OCI-LY7 (cell line): Measurements from ENCODE around the gene PSEN1. TPM values are rescaled to one million over a fixed set of nuclear protein-coding genes. Genes with fewer than 3 reads are reported as not detected.

Source experiments
- BruUV-seq: library from RNA; stranded (reverse); fragments of 400-500 nt; replicated peaks from 2 replicates; lab custom pipeline; 2021; lab: Mats Ljungman, UMichigan
- CTCF ChIA-PET: fragments of 300-600 bp; sonication (Branson Sonifier 250); formaldehyde crosslinking; loops from one replicate; lab custom pipeline; 2022; ENCODE audit warnings: antibody characterized with exemption; ENCODE audit not compliant: unreplicated experiment; lab: Charles Lee
- POLR2A ChIA-PET: fragments of 300-600 bp; sonication (Branson Sonifier 250); formaldehyde crosslinking; loops from one replicate; lab custom pipeline; 2022; ENCODE audit warnings: antibody characterized with exemption; lab: Charles Lee
- DNase-seq: peaks from one replicate; pipeline ENCODE4 v3.0.0-alpha.2; 2015; ENCODE audit warnings: low spot score
- H2AFZ ChIP-seq: fragments of 200-600 bp; sonication (generic), shearing (Covaris generic); 2 replicates; pipeline ENCODE4 v1.6.1; 2014; ENCODE audit warnings: mild to moderate bottlenecking, antibody characterized with exemption, low read length, moderate library complexity
- H3K27ac ChIP-seq: fragments of 200-600 bp; sonication (generic); 2 replicates; pipeline ENCODE4 v1.5.1; 2014; ENCODE audit warnings: mixed run types, low read depth, mild to moderate bottlenecking, moderate library complexity, low read length, inconsistent platforms; ENCODE audit not compliant: poor library complexity, severe bottlenecking
- H3K36me3 ChIP-seq: fragments of 200-600 bp; sonication (generic); 2 replicates; pipeline ENCODE4 v1.6.1; 2014; ENCODE audit warnings: mild to moderate bottlenecking, antibody characterized with exemption, low read length, moderate library complexity, mixed read lengths; ENCODE audit not compliant: insufficient read depth
- H3K4me1 ChIP-seq: fragments of 200-600 bp; sonication (generic); 2 replicates; pipeline ENCODE4 v1.5.1; 2014; ENCODE audit warnings: mild to moderate bottlenecking, low read length; ENCODE audit not compliant: insufficient read depth, poor library complexity, severe bottlenecking
- H3K4me2 ChIP-seq: fragments of 200-600 bp; sonication (generic); 2 replicates; pipeline ENCODE4 v1.6.1; 2014; ENCODE audit warnings: mild to moderate bottlenecking, low read length
- H3K4me3 ChIP-seq: fragments of 200-600 bp; sonication (generic); 2 replicates; pipeline ENCODE4 v1.5.1; 2014; ENCODE audit warnings: mild to moderate bottlenecking, low read depth, low read length; ENCODE audit not compliant: poor library complexity, severe bottlenecking
- H3K79me2 ChIP-seq: fragments of 200-600 bp; sonication (generic); 2 replicates; pipeline ENCODE4 v1.6.1; 2016; ENCODE audit warnings: low read depth, mild to moderate bottlenecking, low read length, moderate library complexity, mixed read lengths; ENCODE audit not compliant: insufficient read depth
- H3K9me2 ChIP-seq: fragments of 200-600 bp; sonication (generic); 2 replicates; pipeline ENCODE4 v1.6.1; 2016; ENCODE audit warnings: mild to moderate bottlenecking, low read length, mixed read lengths; ENCODE audit not compliant: insufficient read depth
- H3K9me3 ChIP-seq: fragments of 200-600 bp; sonication (generic); 2 replicates; pipeline ENCODE4 v1.6.1; 2014; ENCODE audit warnings: mild to moderate bottlenecking, mixed run types, low read length, mixed read lengths
- H4K20me1 ChIP-seq: fragments of 200-600 bp; sonication (generic); 2 replicates; pipeline ENCODE4 v1.6.1; 2014; ENCODE audit warnings: mild to moderate bottlenecking, antibody characterized with exemption, low read length, moderate library complexity, mixed read lengths; ENCODE audit not compliant: insufficient read depth
- EZH2phosphoT487 ChIP-seq: fragments of 200-600 bp; sonication (generic); IDR thresholded peaks from 2 replicates; pipeline ENCODE4 v1.6.1; 2018; ENCODE audit warnings: low read depth, borderline replicate concordance, mild to moderate bottlenecking, mixed run types, antibody characterized with exemption, low read length, moderate library complexity, mixed read lengths
- intact Hi-C: fragments of 100-400 bp; cut with micrococcal nuclease; formaldehyde crosslinking; loops from one replicate; pipeline ENCODE4 v1.10.0; 2022; ENCODE audit not compliant: unreplicated experiment
- total RNA-seq, 2 experiments: library from RNA; depleted of rRNA in 1 of 2; stranded (reverse); fragments of >200 nt in 1 of 2; shearing (Covaris generic) in 1 of 2; gene quantifications; 2 replicates each; pipeline ENCODE4 v1.2.3, GENCODE V29; 2014 to 2022
- TF ChIP-seq, protein P1 (sequence below): fragments of 200-600 bp; sonication (generic); conservative IDR thresholded peaks from 2 replicates; pipeline ENCODE4 v1.5.1; 2014; ENCODE audit warnings: mild to moderate bottlenecking, antibody characterized with exemption, low read length, moderate library complexity, mixed read lengths

PSEN1 gene
- total RNA-seq, 2 experiments from 2014 or later, result 24.4 to 28.0 TPM

- DNase-seq, result no peak
- Histone ChIP-seq H4K20me1 (no peaks in the 10 kb centered on the region), H3K9me2 (no peaks in the 10 kb centered on the region), H3K4me3 (no peak overlapping the region), H3K27ac (no peak overlapping the region), H3K9me3 (no peaks in the 10 kb centered on the region), H3K4me2 (no peak overlapping the region), H2AFZ (no peak overlapping the region), H3K79me2 (no peaks in the 10 kb centered on the region), H3K4me1 (peaks cover 11% of the 10 kb centered on the region), H3K36me3 (peaks cover 48% of the 10 kb centered on the region)
- TF ChIP-seq, protein P1, sequence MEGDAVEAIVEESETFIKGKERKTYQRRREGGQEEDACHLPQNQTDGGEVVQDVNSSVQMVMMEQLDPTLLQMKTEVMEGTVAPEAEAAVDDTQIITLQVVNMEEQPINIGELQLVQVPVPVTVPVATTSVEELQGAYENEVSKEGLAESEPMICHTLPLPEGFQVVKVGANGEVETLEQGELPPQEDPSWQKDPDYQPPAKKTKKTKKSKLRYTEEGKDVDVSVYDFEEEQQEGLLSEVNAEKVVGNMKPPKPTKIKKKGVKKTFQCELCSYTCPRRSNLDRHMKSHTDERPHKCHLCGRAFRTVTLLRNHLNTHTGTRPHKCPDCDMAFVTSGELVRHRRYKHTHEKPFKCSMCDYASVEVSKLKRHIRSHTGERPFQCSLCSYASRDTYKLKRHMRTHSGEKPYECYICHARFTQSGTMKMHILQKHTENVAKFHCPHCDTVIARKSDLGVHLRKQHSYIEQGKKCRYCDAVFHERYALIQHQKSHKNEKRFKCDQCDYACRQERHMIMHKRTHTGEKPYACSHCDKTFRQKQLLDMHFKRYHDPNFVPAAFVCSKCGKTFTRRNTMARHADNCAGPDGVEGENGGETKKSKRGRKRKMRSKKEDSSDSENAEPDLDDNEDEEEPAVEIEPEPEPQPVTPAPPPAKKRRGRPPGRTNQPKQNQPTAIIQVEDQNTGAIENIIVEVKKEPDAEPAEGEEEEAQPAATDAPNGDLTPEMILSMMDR, result no peak
- CTCF ChIA-PET, result no interaction called here
- BruUV-seq, result no TSS peak
- POLR2A ChIA-PET, result interaction anchor here (0.6 to 1.2 kb wide), 4 partner anchors 11 to 295 kb away, joined by 3 to 5 read pairs (median 4); no protein-coding TSS in a partner anchor
- intact Hi-C loops, result no loop called here
Measured at GRCh38 chr14:73220061-73220460, 83.8 kb downstream of the PSEN1 start.

- TF ChIP-seq, protein P1, result no peak
- TF ChIP-seq EZH2phosphoT487, result no peak
- ChIA-PET POLR2A (interaction anchor here (0.6 to 1.2 kb wide), 3 partner anchors 12 to 123 kb away, joined by 3 to 5 read pairs (median 5); no protein-coding TSS in a partner anchor), CTCF (no interaction called here)
- H4K20me1 ChIP-seq, result no peaks in the 10 kb centered on the region
- H3K79me2 ChIP-seq, result no peaks in the 10 kb centered on the region
- no peak overlapping the region for H3K4me3 ChIP-seq
- H3K36me3 ChIP-seq, result peaks cover 48% of the 10 kb centered on the region
- no peak overlapping the region for H3K4me2 ChIP-seq
- H2AFZ ChIP-seq, result no peak overlapping the region
- H3K27ac ChIP-seq, result no peak overlapping the region
- no peaks in the 10 kb centered on the region for H3K9me3 ChIP-seq
- no peaks in the 10 kb centered on the region for H3K9me2 ChIP-seq
- no TSS peak for BruUV-seq
- no peak for DNase-seq
- H3K4me1 ChIP-seq, result peaks cover 11% of the 10 kb centered on the region
- intact Hi-C loops, result no loop called here
Measured at GRCh38 chr14:73220634-73221033, 84.3 kb downstream of the PSEN1 start.

GRCh38 chr14:73221945-73222344, 85.6 kb downstream of the PSEN1 start:
- Histone ChIP-seq H4K20me1 (no peaks in the 10 kb centered on the region), H3K9me3 (no peaks in the 10 kb centered on the region), H3K4me3 (no peak overlapping the region), H3K4me2 (no peak overlapping the region), H3K9me2 (no peaks in the 10 kb centered on the region), H3K36me3 (peaks cover 46% of the 10 kb centered on the region), H3K27ac (no peak overlapping the region), H2AFZ (no peak overlapping the region), H3K4me1 (peaks cover 11% of the 10 kb centered on the region), H3K79me2 (no peaks in the 10 kb centered on the region)
- POLR2A ChIA-PET, result interaction anchor here (1.0 to 1.4 kb wide), 2 partner anchors 9 to 52 kb away, joined by 3 to 5 read pairs; no protein-coding TSS in a partner anchor
- no peak for DNase-seq
- BruUV-seq, result no TSS peak
- TF ChIP-seq, protein P1, result no peak
- TF ChIP-seq EZH2phosphoT487, result no peak
- intact Hi-C loops, result no loop called here
- CTCF ChIA-PET, result no interaction called here
